GM18502 (cell line): ENCODE data around the gene CDC42SE2.
"Not testable (repeated sequence)": the region's sequence is repeated elsewhere in the genome, so short reads cannot be mapped to it uniquely, and the experiment has no call there.

ENCODE experiments used
- ATAC-seq: cut with Tn5 transposase; IDR thresholded peaks from one replicate; pipeline ENCODE4 v1.9.1; 2021; ENCODE audit warnings: mild to moderate bottlenecking; ENCODE audit not compliant: unreplicated experiment, poor library complexity

Gene CDC42SE2

DNA sequence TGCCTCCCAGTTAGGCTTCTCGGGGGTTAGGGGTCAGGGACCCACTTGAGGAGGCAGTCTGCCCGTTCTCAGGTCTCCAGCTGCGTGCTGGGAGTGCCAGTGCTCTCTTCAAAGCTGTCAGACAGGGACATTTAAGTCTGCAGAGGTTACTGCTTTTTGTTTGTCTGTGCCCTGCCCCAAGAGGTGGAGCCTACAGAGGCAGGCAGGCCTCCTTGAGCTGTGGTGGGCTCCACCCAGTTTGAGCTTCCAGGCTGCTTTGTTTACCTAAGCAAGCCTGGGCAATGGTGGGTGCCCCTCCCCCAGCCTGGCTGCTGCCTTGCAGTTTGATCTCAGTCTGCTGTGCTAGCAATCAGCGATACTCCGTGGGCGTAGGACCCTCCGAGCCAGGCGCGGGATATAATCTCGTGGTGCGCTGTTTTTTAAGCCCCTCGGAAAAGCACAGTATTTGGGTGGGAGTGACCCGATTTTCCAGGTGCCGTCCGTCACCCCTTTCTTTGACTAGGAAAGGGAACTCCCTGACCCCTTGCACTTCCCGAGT lies 48.5 kb downstream of the CDC42SE2 start:
- ATAC-seq, result not testable (repeated sequence)

DNA sequence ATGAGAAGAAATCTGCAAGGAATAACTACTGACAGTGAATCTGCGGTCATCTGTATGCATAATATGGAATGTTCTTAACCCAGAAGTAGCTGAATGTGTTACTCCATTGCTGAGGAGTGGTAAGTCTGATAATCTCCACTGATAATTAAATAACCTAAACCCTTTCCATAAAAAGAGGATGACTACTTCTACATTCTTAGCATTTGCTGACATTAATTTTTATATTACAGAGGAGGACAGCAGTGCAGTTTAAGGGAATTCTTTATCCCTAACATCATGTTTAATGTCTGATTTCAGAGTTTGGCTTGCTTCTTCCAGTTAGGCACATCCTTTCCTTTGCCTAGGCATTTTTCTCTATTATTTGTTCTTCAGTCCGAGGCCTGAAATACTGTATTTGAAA lies 52.2 kb downstream of the CDC42SE2 start:
- ATAC-seq, result no peak

DNA sequence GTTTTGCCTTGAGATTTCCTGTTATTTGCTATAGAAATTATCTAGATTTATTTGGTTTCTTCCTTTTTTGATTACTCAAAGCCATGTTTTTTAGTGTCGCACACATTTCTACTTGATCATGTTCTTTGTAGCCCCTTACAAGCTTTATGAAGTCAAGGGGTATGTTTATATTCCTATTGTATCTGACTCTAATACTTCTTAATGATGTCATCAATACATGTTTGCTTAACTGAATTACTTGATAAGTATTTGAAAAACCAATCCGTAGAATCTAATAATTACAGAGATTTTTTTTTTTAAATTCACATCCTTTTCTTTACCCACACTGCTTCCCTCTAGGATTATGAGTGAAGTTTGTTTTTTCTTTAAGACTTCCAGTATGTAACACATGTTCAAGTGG lies 53.0 kb downstream of the CDC42SE2 start:
- no peak for ATAC-seq

DNA sequence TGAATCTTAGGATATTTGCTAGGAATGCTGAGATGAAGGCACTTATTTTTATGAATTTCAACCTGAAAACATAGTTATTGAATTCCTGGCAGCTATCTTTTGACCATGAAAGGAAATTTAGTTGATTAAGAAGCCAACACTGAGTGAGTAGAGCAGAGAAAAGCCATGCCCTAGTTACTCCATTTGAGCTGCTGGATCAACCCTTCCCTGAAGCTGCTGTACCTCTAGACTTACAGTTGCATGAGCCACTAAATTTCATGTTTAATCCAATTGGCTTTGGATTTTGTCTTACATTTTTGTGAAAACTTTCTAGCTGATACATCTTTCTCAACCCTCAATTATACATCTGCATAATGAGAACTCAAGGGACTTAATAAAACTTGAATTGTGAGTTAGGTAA lies 54.6 kb downstream of the CDC42SE2 start:
- no peak for ATAC-seq

DNA sequence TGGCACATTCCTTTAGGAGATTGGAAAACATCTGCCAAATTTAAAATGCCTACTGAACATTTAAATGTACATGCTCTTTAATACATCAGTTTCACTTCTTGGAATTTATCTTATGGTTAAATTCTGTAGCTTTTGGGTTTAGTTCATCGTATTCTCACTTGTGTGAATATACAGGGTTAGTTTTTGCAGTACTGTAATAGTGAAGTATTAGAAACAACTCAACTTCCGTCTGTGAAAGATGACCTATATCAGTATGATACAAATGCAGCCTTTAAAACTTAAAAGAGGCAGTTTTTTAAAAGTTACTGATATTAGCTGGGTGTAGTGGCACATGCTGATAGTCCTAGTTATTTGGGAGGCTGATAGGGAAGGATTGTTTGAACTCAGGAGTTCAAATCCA lies 57.2 kb downstream of the CDC42SE2 start:
- no peak for ATAC-seq

DNA sequence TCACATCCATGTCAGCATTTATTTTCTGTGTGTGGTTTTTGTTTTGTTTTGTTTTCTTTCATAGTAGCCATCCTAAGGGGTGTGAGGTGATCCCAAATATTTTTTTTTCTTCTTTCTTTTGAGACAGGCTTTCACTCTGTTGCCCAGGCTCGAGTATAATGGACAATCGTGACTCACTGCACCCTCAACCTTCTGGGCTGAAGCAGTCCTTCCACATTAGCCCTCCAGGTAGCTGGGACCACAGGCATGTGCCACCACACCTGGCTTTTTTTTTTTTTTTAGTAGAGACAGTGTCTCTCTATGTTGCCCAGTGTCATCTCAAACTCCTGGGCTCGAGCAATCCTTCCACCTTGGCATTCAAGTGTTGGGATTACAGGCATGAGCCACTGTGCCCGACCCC lies 59.1 kb downstream of the CDC42SE2 start:
- ATAC-seq, result no peak

DNA sequence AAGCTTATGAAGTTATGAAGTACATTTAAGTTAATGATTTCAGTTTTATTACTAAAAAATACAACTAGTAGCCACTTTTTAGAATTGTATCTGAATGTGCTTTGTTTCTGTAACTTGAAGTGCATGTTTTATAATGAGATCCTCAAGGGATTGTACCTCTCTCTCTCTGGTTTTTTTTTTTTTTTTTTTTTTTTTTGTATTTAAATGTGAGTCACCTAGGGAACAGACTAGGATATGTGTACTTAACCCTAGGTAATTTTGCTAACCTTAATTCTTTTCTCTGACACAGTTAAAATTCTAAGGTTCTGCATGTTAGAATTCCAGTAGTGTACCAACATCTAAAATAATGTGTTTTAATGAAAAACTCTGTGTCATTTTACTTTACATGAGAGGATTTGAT lies 59.5 kb downstream of the CDC42SE2 start:
- ATAC-seq, result no peak

DNA sequence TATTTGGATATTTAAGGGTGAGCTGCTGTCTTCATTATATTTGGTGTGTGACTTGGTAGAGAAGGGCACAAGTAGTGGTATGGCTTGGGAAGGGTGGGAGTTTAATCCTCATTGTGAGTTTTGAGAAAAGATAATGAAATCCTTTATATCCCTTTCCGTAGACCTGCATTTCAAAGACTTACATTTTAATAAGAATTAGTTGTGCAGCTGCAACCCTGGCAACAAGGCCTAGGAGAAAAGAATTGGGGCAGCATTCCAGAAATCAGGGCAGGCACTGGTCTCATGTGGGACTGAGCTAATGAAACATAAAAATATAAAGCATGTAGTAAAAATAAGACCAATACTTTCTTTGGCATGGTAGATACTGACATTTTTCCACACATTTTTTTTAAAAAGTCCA lies 60.5 kb downstream of the CDC42SE2 start:
- ATAC-seq, result no peak

DNA sequence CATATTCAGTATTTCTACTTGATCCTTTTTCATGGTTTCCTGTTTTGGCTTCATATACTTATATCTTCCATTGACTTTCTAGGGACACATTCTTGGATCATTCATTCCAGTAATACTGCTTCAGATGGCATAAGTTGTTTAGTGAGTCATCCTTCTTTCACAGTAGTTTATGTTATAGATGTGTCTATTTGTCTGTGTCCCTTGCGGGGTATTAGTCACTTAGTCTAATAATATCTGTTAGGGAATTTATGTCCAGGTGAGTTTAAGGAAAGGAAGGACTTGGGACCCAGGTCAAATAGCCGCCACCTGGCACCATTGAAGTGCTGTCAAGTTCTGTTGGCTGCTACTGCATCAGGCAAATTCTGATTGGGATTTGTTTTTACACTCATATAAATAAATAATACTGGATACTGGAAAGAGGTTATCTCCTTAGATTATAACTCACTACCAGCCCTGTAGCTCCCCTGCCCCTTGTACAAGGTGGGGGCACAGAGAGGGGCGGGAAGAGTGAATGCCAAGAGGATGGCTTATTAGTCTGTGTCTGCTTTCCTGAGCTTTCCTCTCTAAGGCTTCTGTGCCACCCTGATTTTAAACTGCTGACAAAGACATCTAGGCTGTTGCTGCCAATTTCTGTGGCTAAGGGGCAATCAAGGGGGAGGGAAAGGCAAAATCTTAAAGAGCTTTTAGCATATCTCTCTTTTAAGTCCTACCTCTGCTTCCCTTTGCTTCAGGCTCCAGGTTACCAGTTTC lies 64.9 kb downstream of the CDC42SE2 start:
- no peak for ATAC-seq

DNA sequence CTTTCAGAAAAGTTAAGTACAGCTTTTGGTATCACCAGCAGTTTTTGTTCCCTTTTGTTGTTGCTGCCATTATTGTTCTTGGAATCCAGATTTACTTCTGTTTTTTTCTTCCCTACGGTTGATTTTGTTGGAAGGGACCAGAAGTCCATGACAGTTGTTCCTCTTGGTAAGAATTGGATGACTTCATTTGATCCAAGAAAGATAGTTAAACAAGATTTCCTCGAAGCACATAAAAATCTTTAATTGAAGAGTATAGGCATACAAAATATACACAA lies 65.4 kb downstream of the CDC42SE2 start:
- ATAC-seq, result no peak

DNA sequence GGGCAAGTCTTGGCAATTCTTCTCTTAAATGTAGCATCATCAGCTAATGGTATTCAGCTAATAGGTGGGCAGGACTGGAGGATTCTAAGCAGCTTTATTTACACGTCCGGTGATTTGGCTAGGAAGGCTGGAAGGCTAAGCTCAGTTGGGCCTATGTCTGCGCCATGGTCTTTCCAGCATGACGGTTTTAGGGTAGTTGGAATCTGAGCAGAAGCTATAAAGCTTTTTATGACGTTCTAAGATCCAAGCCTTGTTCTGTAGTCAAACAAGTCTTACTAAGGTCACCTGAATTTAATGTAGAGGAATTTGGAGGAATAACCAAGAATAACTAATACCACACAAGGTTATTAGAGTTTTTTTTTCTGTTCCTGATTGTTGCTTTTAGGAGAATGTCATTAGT lies 66.2 kb downstream of the CDC42SE2 start:
- no peak for ATAC-seq

DNA sequence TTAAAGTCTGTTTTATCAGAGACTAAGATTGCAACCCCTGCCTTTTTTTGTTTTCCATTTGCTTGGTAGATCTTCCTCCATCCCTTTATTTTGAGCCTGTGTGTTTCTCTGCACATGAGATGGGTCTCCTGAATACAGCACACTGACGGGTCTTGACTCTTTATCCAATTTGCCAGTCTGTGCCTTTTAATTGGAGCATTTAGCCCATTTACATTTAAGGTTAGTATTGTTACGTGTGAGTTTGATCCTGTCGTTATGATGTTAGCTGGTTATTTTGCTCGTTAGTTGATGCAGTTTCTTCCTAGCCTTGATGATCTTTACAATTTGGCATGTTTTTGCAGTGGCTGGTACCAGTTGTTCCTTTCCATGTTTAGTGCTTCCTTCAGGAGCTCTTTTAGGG lies 71.9 kb downstream of the CDC42SE2 start:
- ATAC-seq, result not testable (repeated sequence)

DNA sequence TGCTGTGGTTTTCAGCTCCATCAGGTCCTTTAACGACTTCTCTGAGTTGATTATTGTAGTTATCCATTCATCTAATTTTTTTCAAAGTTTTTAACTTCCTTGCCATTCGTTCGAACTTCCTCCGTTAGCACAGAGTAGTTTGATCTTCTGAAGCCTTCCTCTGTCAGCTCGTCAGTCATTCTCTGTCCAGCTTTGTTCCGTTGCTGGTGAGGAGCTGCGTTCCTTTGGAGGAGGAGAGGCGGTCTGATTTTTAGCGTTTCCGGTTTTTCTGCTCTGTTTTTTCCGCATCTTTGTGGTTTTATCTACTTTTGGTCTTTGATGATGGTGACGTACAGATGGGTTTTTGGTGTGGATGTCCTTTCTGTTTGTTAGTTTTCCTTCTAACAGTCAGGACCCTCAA lies 72.9 kb downstream of the CDC42SE2 start:
- not testable (repeated sequence) for ATAC-seq

DNA sequence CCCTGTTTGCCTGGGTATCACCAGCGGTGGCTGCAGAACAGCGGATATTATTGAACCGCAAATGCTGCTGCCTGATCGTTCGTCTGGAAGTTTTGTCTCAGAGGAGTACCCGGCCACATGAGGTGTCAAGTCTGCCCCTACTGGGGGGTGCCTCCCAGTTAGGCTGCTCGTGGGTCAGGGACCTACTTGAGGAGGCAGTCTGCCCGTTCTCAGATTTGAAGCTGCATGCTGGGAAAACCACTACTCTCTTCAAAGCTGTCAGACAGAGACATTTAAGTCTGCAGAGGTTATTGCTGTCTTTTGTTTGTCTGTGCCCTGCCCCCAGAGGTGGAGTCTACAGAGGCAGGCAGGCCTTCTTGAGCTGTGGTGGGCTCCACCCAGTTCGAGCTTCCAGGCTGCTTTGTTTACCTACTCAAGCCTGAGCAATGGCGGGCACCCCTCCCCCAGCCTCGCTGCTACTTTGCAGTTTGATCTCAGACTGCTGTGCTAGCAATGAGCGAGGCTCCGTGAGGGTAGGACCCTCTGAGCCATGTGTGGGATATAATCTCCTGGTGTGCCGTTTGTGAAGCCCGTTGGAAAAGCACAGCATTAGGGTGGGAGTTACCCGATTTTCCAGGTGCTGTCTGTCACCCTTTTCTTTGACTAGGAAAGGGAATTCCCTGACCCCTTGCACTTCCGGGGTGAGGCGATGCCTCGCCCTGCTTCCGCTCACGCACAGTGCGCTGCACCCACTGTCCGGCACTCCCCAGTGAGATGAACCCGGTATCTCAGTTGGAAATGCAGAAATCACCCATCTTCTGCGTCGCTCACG lies 73.6 kb downstream of the CDC42SE2 start:
- ATAC-seq, result not testable (repeated sequence)

DNA sequence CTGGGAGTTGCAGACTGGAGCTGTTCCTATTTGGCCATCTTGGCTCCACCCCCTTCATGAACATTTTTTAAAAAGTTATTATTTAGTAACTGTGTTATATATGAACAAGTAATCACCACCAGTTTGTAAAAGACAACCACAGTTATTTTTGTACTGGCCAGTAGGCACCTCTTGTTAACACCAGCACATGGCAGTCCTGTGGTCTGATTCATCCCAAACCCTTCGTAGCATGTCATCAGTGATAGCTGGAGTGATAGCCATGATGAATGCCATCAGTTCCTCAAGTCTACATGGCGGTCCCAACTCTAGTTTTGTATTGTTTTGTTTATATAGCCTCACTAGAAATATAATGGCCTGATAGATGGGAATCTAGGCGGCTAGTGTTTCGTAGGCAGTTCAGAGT lies 74.2 kb downstream of the CDC42SE2 start:
- no peak for ATAC-seq

DNA sequence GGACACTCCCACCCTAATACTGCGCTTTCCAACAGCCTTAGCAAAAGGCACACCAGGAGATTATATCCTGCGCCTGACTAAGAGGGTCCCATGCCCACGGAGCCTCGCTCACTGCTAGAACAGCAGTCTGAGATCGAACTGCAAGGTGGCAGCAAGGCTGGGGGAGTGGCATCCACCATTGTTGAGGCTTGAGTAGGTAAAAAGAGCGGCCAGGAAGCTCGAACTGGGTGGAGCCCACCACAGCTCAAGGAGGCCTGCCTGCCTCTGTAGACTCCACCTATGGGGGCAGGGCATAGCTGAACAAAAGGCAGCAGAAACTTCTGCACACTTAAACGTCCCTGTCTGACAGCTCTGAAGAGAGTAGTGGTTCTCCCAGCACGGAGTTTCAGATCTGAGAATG lies 80.4 kb downstream of the CDC42SE2 start:
- not testable (repeated sequence) for ATAC-seq

DNA sequence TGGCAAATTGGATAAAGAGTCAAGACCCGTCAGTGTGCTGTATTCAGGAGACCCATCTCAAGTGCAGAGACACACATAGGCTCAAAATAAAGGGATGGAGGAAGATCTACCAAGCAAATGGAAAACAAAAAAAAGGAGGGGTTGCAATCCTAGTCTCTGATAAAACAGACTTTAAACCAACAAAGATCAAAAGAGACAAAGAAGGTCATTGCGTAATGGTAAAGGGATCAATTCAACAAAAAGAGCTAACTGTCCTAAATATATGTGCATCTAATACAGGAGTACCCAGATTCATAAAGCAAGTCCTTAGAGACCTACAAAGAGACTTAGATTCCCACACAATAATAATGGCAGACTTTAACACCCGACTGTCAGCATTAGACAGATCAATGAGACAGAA lies 82.4 kb downstream of the CDC42SE2 start:
- not testable (repeated sequence) for ATAC-seq

DNA sequence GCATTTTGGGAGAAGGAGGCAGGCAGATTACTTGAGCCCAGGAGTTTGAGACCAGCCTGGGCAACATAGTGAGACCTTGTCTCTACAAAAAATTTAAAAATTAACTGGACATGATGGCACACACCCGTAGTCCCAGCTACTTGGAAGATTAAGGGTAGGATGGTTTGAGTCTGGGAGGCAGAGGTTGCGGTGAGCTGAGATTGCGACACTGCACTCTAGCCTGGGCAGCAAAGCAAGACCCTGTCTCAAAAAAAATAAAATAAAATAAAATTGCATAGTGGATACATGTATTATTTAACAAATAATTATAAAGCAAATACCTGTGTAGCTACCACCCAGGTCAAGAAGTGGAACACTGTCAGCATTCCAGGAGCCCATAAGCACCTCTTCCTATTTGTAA lies 90.1 kb downstream of the CDC42SE2 start:
- ATAC-seq, result no peak

DNA sequence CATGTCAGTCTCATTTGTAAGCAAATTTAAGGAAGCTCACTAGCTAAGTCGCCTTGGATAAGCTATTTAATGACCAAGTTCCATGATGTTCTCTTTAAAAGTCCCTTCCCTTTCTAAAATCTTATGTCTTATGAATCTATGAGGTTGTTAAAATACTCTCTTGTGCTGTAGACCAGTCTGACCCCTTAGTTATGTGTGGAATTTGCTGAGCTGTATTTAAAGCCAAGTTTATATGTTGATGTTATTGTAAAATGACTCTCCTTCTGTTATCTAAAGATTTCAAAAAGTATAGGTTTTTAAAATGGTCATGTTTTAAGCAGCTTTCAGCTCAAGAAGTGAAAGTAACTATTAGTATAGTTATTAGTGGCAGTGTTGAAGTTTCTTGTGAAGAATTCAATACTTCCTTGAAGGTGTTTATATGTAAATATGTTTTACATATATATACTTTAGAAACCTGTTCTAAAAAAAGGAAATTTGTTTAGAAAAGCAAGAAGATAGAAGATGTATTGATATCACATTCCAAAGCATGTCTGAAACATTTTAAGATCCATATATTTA lies 92.2 kb downstream of the CDC42SE2 start:
- ATAC-seq, result peak; percentile 49

DNA sequence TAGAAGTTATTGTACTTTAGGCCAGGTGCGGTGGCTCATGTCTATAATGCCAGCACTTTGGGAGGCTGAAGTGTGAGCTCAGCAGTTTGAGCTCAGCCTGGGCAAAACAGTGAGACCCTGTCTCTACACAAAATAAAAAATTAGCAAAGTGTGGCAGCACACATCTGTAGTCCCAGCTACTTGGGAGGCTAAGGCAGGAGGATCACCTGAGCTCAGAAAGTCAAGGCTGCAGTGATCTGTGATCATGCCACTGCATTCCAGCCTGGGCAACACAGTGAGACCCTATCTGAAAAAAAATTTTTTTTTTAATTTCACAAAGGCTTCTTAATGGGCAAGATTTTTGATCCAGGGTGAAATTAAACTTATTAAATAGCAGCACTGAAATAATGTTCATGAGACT lies 92.8 kb downstream of the CDC42SE2 start:
- ATAC-seq, result no peak

DNA sequence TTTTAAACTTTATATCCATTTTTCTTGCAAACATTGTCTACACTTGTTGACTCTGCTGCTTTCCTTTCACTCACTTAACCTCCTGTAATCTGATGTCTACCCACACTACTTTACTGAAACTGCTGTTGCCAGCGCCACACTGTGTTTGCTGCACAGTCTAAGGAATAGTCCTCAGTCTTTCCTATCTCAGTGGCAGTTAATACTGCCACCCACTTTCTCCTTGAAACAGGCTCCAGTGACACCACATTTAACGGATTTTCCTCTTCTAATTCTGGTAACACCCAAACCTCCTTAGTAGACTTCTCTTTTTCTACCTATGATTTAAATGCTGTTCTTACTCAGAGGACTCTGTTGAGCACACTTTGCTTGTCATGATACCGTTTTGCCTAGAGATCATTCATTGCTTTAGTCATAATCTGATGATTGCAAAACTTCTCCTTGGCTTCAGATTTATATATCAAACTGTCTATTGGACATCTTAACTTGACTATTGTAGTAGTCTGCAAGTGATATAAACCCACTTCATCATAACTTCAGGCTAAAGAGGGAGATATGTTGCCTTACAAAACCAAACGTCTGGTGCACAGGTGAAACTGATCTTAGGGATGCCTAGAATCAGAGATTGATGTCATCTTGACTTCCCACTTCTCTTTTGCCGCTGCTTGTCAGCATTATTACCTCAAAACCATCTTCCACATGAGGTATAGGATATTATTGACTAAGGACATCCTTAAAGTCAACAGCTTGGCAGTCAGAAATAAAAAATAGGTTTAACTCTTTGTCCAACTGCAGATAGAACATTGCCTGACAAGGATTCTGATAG lies 94.1 kb downstream of the CDC42SE2 start:
- ATAC-seq, result peak; percentile 63
